HG03565 (cell line): ENCODE data around the gene TSPAN17.

Source experiments
- ATAC-seq: cut with Tn5 transposase; IDR thresholded peaks from one replicate; pipeline ENCODE4 v1.9.1; 2021; ENCODE audit warnings: mild to moderate bottlenecking, moderate library complexity; ENCODE audit not compliant: unreplicated experiment

Gene TSPAN17

DNA sequence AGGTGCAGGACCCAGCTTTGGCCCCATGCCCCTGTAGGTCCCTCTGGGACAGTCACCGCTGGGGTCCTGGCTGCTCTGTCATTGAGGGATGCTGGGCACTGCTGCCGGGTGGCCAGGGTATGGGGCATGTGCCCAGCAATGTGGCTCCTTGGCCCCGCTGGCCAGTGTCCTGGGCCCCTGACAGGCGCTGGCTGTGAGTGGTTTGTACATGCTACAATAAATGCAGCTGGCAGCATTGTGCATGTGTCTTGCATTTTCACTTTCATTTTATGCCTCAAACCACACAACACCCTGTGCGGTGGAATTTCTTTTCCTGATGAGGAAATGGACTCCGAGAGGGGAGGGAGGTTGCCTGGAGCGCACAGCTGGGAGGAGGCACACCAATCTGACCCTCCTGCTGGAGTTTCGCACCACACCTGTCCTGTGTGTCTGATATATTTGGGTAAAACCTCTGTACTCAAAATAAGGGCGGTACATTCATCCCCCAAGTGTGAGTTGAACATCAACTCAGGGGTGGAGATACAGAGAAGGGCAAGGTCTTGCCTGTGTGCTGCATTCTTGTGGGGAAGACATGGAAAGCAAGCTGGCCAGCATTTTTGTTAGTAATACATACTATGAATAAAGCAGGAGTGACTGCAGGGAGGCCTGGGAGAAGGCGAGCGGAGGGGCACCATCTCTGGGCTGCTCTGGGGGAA, 11.7 kb downstream of the TSPAN17 start:
- no peak for ATAC-seq

GRCh38 chr5:176659512-176659839, 12.2 kb downstream of the TSPAN17 start:
- no peak for ATAC-seq

GRCh38 chr5:176659860-176660461, 12.7 kb downstream of the TSPAN17 start:
- ATAC-seq: no peak

- peak; percentile 20 for ATAC-seq
Observed at GRCh38 chr5:176660530-176660859, 13.2 kb downstream of the TSPAN17 start.

GRCh38 chr5:176660860-176661641, 13.8 kb downstream of the TSPAN17 start:
- peak; percentile 42 for ATAC-seq

DNA sequence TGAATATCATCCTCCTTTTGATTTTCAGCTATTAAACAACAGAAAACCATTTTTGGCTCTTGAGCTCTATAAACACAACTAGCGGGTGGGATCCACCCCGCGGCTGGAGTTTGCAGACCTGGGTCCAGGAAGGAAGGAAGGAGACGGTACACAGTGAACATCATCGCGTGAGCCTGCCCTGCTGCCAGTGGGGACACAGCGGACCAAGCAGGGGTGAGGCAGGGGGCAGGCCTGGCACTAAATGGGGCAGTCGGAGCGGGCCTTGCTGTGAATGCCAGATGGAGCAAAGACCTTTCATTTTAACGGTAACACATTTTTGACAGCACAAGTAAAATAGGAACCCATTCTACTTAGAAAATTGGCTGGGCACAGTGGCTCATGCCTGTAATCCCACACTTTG, 14.4 kb downstream of the TSPAN17 start:
- ATAC-seq: no peak

- ATAC-seq: no peak
Observed at GRCh38 chr5:176662371-176663333, 15.4 kb downstream of the TSPAN17 start.

GRCh38 chr5:176663566-176663965, 16.3 kb downstream of the TSPAN17 start:
- no peak for ATAC-seq

DNA sequence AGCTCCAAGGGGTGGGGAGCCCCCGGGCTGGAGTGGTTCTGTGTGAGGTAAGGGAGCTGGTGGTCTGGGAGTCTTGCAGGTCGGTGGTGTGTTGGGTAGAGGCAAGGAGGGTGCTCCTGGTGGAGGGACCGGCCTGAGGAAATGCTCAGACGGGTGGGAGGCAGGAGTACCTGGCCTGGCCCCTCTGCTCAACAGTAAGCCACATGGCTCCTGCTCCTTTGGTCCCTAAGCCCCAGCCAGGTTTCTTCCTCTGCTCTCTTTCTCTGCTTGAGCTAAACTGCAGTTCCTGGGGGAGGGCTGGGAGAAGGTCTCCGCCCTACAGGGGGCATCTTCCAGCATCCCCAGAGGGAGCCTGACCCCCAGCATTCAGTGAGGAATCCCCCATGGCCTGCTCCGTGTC, 17.2 kb downstream of the TSPAN17 start:
- no peak for ATAC-seq

GRCh38 chr5:176664886-176665285, 17.6 kb downstream of the TSPAN17 start:
- ATAC-seq: no peak

DNA sequence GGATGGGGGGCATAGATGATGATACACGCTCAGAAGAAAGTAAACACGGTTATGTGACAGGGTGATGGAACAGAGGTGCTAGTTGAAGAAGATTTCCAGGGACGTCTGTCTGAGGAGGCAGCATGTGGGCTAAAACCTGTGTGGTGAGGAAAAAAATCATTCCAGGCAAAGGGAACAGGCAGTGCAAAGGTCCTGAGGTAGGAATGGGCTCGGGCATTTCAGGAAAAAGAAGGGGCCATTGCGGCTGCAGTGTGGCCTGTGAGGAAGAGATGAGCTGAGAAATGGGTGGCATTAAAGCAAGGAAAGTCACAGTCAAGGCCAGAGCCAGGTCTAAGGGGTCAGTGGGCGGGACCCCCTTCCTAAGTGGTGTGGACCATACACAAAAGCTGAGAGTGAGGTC, 18.2 kb downstream of the TSPAN17 start:
- no peak for ATAC-seq

DNA sequence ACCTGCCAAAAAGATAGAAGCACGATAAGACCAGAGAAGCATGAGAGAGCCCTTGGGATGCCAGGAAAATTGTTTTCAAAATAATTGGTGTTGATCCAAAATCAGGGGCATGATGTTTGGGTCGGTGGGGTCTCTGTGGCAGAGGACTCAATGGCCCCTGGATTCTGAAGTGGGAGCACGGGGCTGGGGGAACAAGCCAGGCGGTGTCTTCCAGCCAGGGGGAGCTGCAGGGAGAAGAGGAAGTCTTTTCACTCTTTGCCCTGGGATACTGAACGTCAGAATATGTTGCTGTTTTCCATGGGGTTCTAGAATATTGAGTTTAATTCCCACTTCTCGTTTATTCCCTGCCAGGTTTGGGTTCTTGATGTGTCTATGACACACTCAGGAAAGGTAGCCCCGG, 20.4 kb downstream of the TSPAN17 start:
- ATAC-seq: no peak

DNA sequence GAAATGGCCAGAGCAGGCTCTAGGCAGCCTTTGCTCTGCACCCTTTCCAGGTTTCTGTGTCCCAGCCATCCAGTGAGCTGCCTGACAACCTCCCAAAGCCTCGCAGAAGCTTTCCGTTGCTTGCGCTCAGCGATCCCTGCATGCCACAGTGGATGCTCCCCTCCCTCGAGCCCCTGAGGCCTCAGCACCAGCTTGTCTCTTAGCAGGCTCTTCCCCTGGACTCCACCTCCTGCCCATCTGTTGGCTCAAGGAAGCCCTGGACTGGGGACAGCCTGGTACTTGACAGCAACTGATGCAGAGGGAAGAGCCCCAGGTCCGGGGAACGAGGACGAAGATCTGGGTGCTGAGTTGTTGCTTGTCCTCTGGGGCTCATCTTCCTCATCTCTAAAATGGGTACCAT, 23.2 kb downstream of the TSPAN17 start:
- ATAC-seq: no peak

GRCh38 chr5:176671399-176671798, 24.1 kb downstream of the TSPAN17 start:
- no peak for ATAC-seq

GRCh38 chr5:176671890-176672747, 24.8 kb downstream of the TSPAN17 start:
- no peak for ATAC-seq

DNA sequence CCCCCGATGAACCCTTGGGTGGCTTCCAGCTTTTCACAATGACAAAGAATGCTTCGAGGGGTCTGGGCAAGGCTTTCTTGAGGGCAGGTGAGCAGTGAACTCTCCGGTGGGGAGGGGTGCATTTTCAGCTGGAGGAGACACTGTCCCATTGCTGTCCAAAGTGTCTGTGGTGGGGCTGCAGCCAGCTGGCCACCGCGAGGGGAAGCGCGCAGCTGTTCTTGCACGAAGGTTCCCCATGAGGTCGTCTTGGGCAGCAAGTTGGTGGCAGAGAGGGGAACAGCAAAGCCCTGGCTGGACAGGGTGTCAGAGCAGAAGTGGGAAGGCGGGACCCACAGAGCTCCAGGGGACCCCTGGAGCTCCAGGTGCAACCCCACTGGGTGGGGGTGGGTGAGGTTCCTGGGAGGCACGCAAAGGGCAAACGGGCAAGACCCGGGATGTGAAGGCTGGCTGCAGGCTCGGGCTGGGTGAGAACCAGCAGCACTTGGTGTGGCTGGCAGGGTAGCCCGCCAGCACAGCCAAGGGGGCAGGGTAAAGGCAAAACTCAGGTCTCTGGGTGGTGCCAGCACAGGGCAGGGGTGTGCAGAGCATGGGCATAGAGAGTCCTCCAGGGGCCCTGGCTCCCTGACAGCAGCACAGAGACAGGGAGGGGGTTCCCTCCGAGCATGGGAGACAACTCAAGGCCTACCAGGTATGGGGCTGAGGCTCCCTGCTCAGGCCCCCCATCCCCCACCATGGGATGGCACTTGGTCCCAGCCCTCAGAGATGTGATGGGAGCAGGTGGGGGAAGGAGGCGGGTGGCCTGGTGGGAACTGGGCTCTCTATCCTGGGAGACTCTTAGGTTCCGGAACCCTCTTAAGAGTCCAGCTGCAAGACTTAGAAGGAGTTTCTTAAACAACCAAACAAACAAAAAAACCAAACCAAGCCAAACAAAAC, 26.6 kb downstream of the TSPAN17 start:
- no peak for ATAC-seq

GRCh38 chr5:176674799-176675198, 27.5 kb downstream of the TSPAN17 start:
- no peak for ATAC-seq

DNA sequence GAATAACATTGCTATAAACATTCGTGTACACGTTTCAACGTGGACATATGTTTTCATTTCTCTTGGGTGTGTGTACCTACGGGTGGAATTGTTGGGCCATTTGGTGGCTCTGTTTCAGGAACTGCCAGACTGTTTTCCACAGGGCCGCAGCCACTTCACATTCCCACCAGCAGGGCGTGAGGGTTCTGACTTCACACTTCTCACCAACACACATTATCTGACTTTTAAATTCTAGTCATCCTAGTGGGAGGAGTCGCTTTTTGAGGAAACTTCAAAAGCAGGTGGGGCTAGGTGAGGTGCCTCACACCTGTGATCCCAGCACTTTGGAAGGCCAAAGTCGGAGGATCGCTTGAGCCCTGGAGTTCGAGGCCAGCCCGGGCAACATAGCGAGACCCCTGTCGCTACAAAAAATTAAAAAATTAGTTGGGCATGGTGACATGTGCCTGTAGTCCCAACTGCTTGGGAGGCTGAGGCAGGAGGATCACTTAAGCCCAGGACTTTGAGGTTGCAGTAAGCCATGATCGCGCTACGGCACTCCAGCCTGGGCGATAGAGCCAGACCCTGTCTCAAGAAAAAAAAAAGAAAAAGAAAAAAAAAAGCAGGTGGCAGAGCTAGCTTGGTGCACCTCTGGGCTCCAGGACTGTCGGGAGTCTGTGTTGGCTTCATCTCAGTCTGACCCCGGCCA, 28.5 kb downstream of the TSPAN17 start:
- ATAC-seq: no peak
